H9 (cell line): ENCODE data around the gene CROCC2. TPM values are rescaled to one million over a fixed set of nuclear protein-coding genes. Genes with fewer than 3 reads are reported as not detected.

Experiments
- DNase-seq: peaks from one replicate; pipeline ENCODE4 v3.0.0-alpha.2; 2017
- H2AFZ ChIP-seq: one replicate; pipeline ENCODE4 v1.6.1; 2013; ENCODE audit warnings: mild to moderate bottlenecking, low read length, control low read depth, moderate library complexity
- H2AK5ac ChIP-seq: 2 replicates; pipeline ENCODE4 v1.6.1; 2013; ENCODE audit warnings: low read length, control low read depth, mixed read lengths; ENCODE audit not compliant: insufficient read length
- H2BK120ac ChIP-seq: one replicate; pipeline ENCODE4 v1.6.1; 2013; ENCODE audit warnings: low read depth, mild to moderate bottlenecking, low read length, control low read depth, inconsistent platforms; ENCODE audit not compliant: poor library complexity, severe bottlenecking
- H2BK12ac ChIP-seq: 2 replicates; pipeline ENCODE4 v1.6.1; 2013; ENCODE audit warnings: low read length, control low read depth, mixed read lengths, low read depth; ENCODE audit not compliant: insufficient read length
- H2BK15ac ChIP-seq: 2 replicates; pipeline ENCODE4 v1.6.1; 2013; ENCODE audit warnings: low read depth, low read length, control low read depth
- H2BK20ac ChIP-seq: one replicate; pipeline ENCODE4 v1.6.1; 2013; ENCODE audit warnings: low read depth, mild to moderate bottlenecking, low read length, control low read depth, inconsistent platforms; ENCODE audit not compliant: poor library complexity, severe bottlenecking
- H2BK5ac ChIP-seq: 2 replicates; pipeline ENCODE4 v1.6.1; 2013; ENCODE audit warnings: low read length, control low read depth, mixed read lengths; ENCODE audit not compliant: insufficient read length
- H3K14ac ChIP-seq: 2 replicates; pipeline ENCODE4 v1.6.1; 2013; ENCODE audit warnings: low read length, control low read depth; ENCODE audit not compliant: insufficient read depth
- H3K18ac ChIP-seq: 2 replicates; pipeline ENCODE4 v1.6.1; 2013; ENCODE audit warnings: low read depth, mild to moderate bottlenecking, mixed read lengths, low read length, control low read depth; ENCODE audit not compliant: insufficient read length
- H3K23ac ChIP-seq: 2 replicates; pipeline ENCODE4 v1.6.1; 2013; ENCODE audit warnings: low read length, control low read depth, mixed read lengths, low read depth; ENCODE audit not compliant: insufficient read length
- H3K23me2 ChIP-seq: 2 replicates; pipeline ENCODE4 v1.6.1; 2013; ENCODE audit warnings: low read depth, mild to moderate bottlenecking, mixed read lengths, low read length, control low read depth; ENCODE audit not compliant: insufficient read length, poor library complexity, severe bottlenecking
- H3K27ac ChIP-seq: 2 replicates; pipeline ENCODE4 v1.5.1; 2013; ENCODE audit warnings: low read length, control low read depth, mixed read lengths, low read depth; ENCODE audit not compliant: insufficient read length
- H3K27me3 ChIP-seq: 2 replicates; pipeline ENCODE4 v1.6.1; 2013; ENCODE audit warnings: low read length, control low read depth, inconsistent platforms; ENCODE audit not compliant: insufficient read depth
- H3K4ac ChIP-seq: 2 replicates; pipeline ENCODE4 v1.6.1; 2013; ENCODE audit warnings: low read depth, mild to moderate bottlenecking, control low read depth, inconsistent platforms, low read length, moderate library complexity
- H3K4me1 ChIP-seq: 2 replicates; pipeline ENCODE4 v1.6.1; 2013; ENCODE audit warnings: low read length, control low read depth, inconsistent platforms; ENCODE audit not compliant: insufficient read depth
- H3K4me2 ChIP-seq: 2 replicates; pipeline ENCODE4 v1.6.1; 2013; ENCODE audit warnings: low read length, control low read depth, mixed read lengths; ENCODE audit not compliant: insufficient read length, insufficient read depth
- H3K56ac ChIP-seq: 2 replicates; pipeline ENCODE4 v1.6.1; 2013; ENCODE audit warnings: low read depth, mild to moderate bottlenecking, mixed read lengths, low read length, control low read depth; ENCODE audit not compliant: insufficient read length
- H3K79me1 ChIP-seq: 2 replicates; pipeline ENCODE4 v1.6.1; 2013; ENCODE audit warnings: low read depth, mild to moderate bottlenecking, moderate library complexity, low read length, control low read depth, inconsistent platforms; ENCODE audit not compliant: insufficient read depth, poor library complexity, severe bottlenecking
- H3K79me2 ChIP-seq: 2 replicates; pipeline ENCODE4 v1.6.1; 2013; ENCODE audit warnings: low read length, control low read depth, inconsistent platforms; ENCODE audit not compliant: insufficient read depth
- H3K9ac ChIP-seq: 2 replicates; pipeline ENCODE4 v1.6.1; 2013; ENCODE audit warnings: low read length, control low read depth, mixed read lengths; ENCODE audit not compliant: insufficient read length; ENCODE audit errors: extremely low read depth
- H3K9me3 ChIP-seq: one replicate; pipeline ENCODE4 v1.6.1; 2013; ENCODE audit warnings: low read depth, low read length, inconsistent platforms; ENCODE audit not compliant: control insufficient read depth
- H3T11ph ChIP-seq: one replicate; pipeline ENCODE4 v1.6.1; 2013; ENCODE audit warnings: mild to moderate bottlenecking, low read length, control low read depth, inconsistent platforms
- H4K20me1 ChIP-seq: one replicate; pipeline ENCODE4 v1.6.1; 2013; ENCODE audit not compliant: control insufficient read depth, insufficient read length, insufficient read depth
- H4K5ac ChIP-seq: 2 replicates; pipeline ENCODE4 v1.6.1; 2013; ENCODE audit warnings: low read depth, mild to moderate bottlenecking, mixed read lengths, low read length, control low read depth; ENCODE audit not compliant: insufficient read length
- H4K8ac ChIP-seq: replicated peaks from 2 replicates; pipeline ENCODE4 v1.6.1; 2013; ENCODE audit warnings: low read length, control low read depth, mixed read lengths, low read depth; ENCODE audit not compliant: insufficient read length
- H4K91ac ChIP-seq: 2 replicates; pipeline ENCODE4 v1.6.1; 2013; ENCODE audit warnings: low read depth, mild to moderate bottlenecking, moderate library complexity, mixed read lengths, low read length, control low read depth; ENCODE audit not compliant: insufficient read length
- H3K27ac Mint-ChIP-seq, 3 experiments: 2 replicates in 2 of 3; 3 replicates in 1 of 3; pipeline ENCODE4 v1.8.0; 2020 to 2021; ENCODE audit warnings: mixed read lengths in 3 of 3, mild to moderate bottlenecking in 1 of 3, moderate library complexity in 1 of 3
- H3K27me3 Mint-ChIP-seq: 2 replicates; pipeline ENCODE4 v1.8.0; 2021; ENCODE audit warnings: low read depth, mild to moderate bottlenecking, moderate library complexity, mixed read lengths
- H3K36me3 Mint-ChIP-seq, 3 experiments: 2 replicates in 2 of 3; 3 replicates in 1 of 3; pipeline ENCODE4 v1.8.0; 2020 to 2021; ENCODE audit warnings: low read depth in 3 of 3, mixed read lengths in 3 of 3; ENCODE audit not compliant: insufficient read depth in 1 of 3
- H3K4me1 Mint-ChIP-seq, 2 experiments: 2 replicates each; pipeline ENCODE4 v1.8.0; 2020; ENCODE audit warnings: mixed read lengths in 2 of 2
- H3K4me3 Mint-ChIP-seq, 2 experiments: 2 replicates in 1 of 2; 3 replicates in 1 of 2; pipeline ENCODE4 v1.8.0; 2020 to 2021; ENCODE audit warnings: mild to moderate bottlenecking in 2 of 2, mixed read lengths in 2 of 2, moderate library complexity in 1 of 2
- H3K9me3 Mint-ChIP-seq, 2 experiments: 2 replicates in 1 of 2; 3 replicates in 1 of 2; pipeline ENCODE4 v1.8.0; 2020; ENCODE audit warnings: mild to moderate bottlenecking in 2 of 2, mixed read lengths in 2 of 2, moderate library complexity in 1 of 2
- WGBS: extraction: QIAGEN DNeasy Blood & Tissue Kit; methylation state at CpG from one replicate; pipeline ENCODE4 v1.1.7; 2013; ENCODE audit warnings: missing lambda C conversion rate, low lambda C conversion rate, mixed read lengths; ENCODE audit not compliant: insufficient read length; ENCODE audit errors: extremely low coverage; 5-methylcytosine and 5-hydroxymethylcytosine counted together
- total RNA-seq: library from RNA; stranded (reverse); gene quantifications from 2 replicates; pipeline ENCODE4 v1.2.1, GENCODE V29; 2021
- TF ChIP-seq, protein P1 (sequence below): fragments of 200-600 bp; sonication (generic); conservative IDR thresholded peaks from 3 replicates; pipeline ENCODE4 v1.8.0; 2021; ENCODE audit warnings: antibody characterized with exemption, mild to moderate bottlenecking

The CROCC2 gene
- total RNA-seq, 1 experiment from 2014 or later: not detected

DNA sequence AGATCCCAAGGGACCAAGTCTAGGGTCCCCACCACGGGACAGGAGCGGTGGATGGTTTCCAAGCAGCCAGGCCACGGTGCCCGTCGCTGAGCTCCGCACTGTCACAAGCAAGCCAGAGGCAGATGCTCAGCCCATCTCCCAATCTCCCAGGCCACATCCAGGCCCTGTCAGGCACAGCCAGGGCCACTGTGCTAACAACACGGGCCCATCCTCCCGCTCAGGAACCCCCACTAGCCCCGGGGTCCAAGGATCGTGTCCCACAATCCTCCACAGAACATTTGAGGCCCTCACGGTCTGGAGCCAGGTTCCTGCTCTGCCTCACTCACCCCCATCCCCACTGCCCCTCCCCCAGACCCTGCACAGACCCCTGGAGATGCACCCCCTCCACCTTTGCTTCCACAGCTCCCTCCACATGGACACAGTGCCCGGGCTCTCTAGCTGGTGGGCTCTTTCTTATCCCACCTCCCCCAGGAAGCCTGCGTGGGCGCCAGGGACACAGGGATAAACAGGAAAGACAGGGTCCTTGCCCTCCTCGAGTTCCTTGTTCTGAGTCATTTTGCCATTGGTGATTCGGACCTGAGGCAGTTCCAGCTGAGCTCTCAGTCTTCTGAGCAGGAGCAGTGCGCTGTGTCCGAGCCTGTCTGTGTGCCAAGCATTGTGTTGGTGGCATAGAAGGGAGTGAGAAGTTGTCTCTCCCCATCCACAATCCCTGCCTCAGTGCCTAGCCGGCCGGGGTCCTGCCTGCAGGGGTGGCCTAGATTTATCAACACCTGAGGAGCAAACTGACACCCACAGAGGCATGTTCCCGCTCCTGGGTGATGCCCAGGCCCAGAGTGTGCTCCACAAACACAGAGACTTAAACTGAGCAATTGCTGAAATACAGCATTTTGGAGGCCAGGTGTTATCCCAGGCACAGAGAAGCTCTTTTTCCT, 7.0 kb downstream of the CROCC2 start:
- Histone ChIP-seq H2AK5ac (no peak overlapping the region), H3K4me2 (no peak overlapping the region), H2AFZ (no peak overlapping the region), H2BK5ac (no peak overlapping the region), H2BK120ac (no peak overlapping the region), H3K23me2 (no peaks in the 10 kb centered on the region), H3K79me2 (no peaks in the 10 kb centered on the region), H3K4ac (no peak overlapping the region), H3K79me1 (no peaks in the 10 kb centered on the region), H3K9ac (no peak overlapping the region), H3K56ac (no peak overlapping the region), H3K4me1 (no peaks in the 10 kb centered on the region), H3K18ac (no peak overlapping the region), H4K91ac (no peak overlapping the region), H3K27ac (no peak overlapping the region), H2BK20ac (no peak overlapping the region), H4K5ac (no peak overlapping the region), H3K14ac (no peak overlapping the region), H4K20me1 (no peaks in the 10 kb centered on the region), H2BK15ac (no peak overlapping the region), H3K27me3 (no peaks in the 10 kb centered on the region), H3K9me3 (no peaks in the 10 kb centered on the region), H3T11ph (no peak overlapping the region), H2BK12ac (no peak overlapping the region), H3K23ac (no peak overlapping the region), H4K8ac (no peak overlapping the region)
- H3K9me3 Mint-ChIP-seq: no peaks in the 10 kb centered on the region
- H3K36me3 Mint-ChIP-seq: no peaks in the 10 kb centered on the region
- WGBS: no CpG with 5 or more reads among the region's 21 CpGs
- H3K4me1 Mint-ChIP-seq: peaks cover 2 to 6% of the 10 kb centered on the region in 2 experiments; a peak in 2 of 4 replicates
- TF ChIP-seq, protein P1, sequence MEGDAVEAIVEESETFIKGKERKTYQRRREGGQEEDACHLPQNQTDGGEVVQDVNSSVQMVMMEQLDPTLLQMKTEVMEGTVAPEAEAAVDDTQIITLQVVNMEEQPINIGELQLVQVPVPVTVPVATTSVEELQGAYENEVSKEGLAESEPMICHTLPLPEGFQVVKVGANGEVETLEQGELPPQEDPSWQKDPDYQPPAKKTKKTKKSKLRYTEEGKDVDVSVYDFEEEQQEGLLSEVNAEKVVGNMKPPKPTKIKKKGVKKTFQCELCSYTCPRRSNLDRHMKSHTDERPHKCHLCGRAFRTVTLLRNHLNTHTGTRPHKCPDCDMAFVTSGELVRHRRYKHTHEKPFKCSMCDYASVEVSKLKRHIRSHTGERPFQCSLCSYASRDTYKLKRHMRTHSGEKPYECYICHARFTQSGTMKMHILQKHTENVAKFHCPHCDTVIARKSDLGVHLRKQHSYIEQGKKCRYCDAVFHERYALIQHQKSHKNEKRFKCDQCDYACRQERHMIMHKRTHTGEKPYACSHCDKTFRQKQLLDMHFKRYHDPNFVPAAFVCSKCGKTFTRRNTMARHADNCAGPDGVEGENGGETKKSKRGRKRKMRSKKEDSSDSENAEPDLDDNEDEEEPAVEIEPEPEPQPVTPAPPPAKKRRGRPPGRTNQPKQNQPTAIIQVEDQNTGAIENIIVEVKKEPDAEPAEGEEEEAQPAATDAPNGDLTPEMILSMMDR: no peak
- peaks cover 18% of the 10 kb centered on the region for H3K27me3 Mint-ChIP-seq
- no peak overlapping the region for H3K4me3 Mint-ChIP-seq
- H3K27ac Mint-ChIP-seq: no peak overlapping the region
- DNase-seq: no peak
